Stimulated activated CD4-positive, alpha-beta T cell treated with anti-CD3 and anti-CD28 coated beads, Interleukin-15, amount 100 ng/mL, for 1 hour (primary cell): ENCODE measurements around the gene DAGLA.
"Not testable (repeated sequence)": the region's sequence is repeated elsewhere in the genome, so short reads cannot be mapped to it uniquely, and the experiment has no call there.

Experiments used
- DNase-seq, 2 donors: peaks; one replicate each; pipeline ENCODE4 v3.0.0-alpha.2; 2020; ENCODE audit warnings: low read depth in 1 of 2, low spot score in 1 of 2

Gene DAGLA

GRCh38 chr11:61679893-61680621 lies at the start of gene DAGLA:
Gene DAGLA (plus strand): TSS chr11:61680391. CDS start chr11:61720156, 39,765 bp downstream.
- peak; percentile 63 to 72 for DNase-seq

GRCh38 chr11:61632096-61632495 lies 48.1 kb upstream of the DAGLA start:
- DNase-seq = no peak

GRCh38 chr11:61635304-61635703 lies 44.9 kb upstream of the DAGLA start:
- no peak for DNase-seq

GRCh38 chr11:61635787-61636186 lies 44.4 kb upstream of the DAGLA start:
- no peak for DNase-seq

GRCh38 chr11:61636676-61637075 lies 43.5 kb upstream of the DAGLA start:
- DNase-seq = no peak

- DNase-seq = no peak
These were observed 42.9 kb upstream of the DAGLA start for GRCh38 chr11:61637277-61637676.

GRCh38 chr11:61639816-61640443 lies 40.3 kb upstream of the DAGLA start:
- no peak for DNase-seq

GRCh38 chr11:61642162-61642561 lies 38.0 kb upstream of the DAGLA start:
- no peak for DNase-seq

GRCh38 chr11:61645179-61645868 lies 34.9 kb upstream of the DAGLA start:
- DNase-seq = no peak

GRCh38 chr11:61647529-61647928 lies 32.7 kb upstream of the DAGLA start:
- DNase-seq = no peak

- no peak for DNase-seq
These were observed 29.2 kb upstream of the DAGLA start for GRCh38 chr11:61650781-61651571.

GRCh38 chr11:61652135-61652534 lies 28.1 kb upstream of the DAGLA start:
- DNase-seq = no peak

GRCh38 chr11:61654397-61654829 lies 25.8 kb upstream of the DAGLA start:
- DNase-seq = no peak

GRCh38 chr11:61655266-61656159 lies 24.7 kb upstream of the DAGLA start:
- not testable (repeated sequence) for DNase-seq

- DNase-seq = no peak
These were observed 23.7 kb upstream of the DAGLA start for GRCh38 chr11:61656347-61657077.

- no peak for DNase-seq
These were observed 22.5 kb upstream of the DAGLA start for GRCh38 chr11:61657566-61658290.

GRCh38 chr11:61659413-61660196 lies 20.6 kb upstream of the DAGLA start:
- DNase-seq = no peak

GRCh38 chr11:61660997-61661396 lies 19.2 kb upstream of the DAGLA start:
- not testable (repeated sequence) for DNase-seq
